Motor neuron (in vitro differentiated cells): ENCODE results near the gene CUL9. TPM values are rescaled to one million over a fixed set of nuclear protein-coding genes. Genes with fewer than 3 reads are reported as not detected.

Source experiments
- ATAC-seq, 8 experiments: fragments of 200-7000 bp; cut with Tn5 transposase; replicated peaks in 6 of 8; 2 replicates each; pipeline ENCODE4 v1.8.0; 2021; ENCODE audit warnings: mild to moderate bottlenecking in 8 of 8, moderate library complexity in 8 of 8
- H3K27ac ChIP-seq, 2 donors: fragments of 250-450 bp; sonication (Bioruptor Pico); 2 replicates each; pipeline ENCODE4 v1.9.0; 2021; ENCODE audit warnings: antibody characterized with exemption in 2 of 2, mild to moderate bottlenecking in 2 of 2, moderate library complexity in 1 of 2
- H3K4me1 ChIP-seq, 2 donors: fragments of 250-450 bp; sonication (Bioruptor Pico); replicated peaks in 1 of 2; 2 replicates each; pipeline ENCODE4 v1.6.1; 2021; ENCODE audit warnings: antibody characterized with exemption in 2 of 2, mild to moderate bottlenecking in 2 of 2, moderate library complexity in 1 of 2
- H3K4me3 ChIP-seq, 5 donors: fragments of 250-450 bp; sonication (Bioruptor Pico); 2 replicates each; pipeline ENCODE4 v1.9.0; 2021; ENCODE audit warnings: antibody characterized with exemption in 5 of 5, mild to moderate bottlenecking in 5 of 5, moderate library complexity in 4 of 5
- WGBS, 10 experiments: fragments of 450-650 bp; shearing (Covaris generic); methylation state at CpG; one replicate each; pipeline ENCODE4 v1.0.0; 2022; 5-methylcytosine and 5-hydroxymethylcytosine counted together
- in situ Hi-C, 9 experiments: fragments of 400-800 bp; cut with MboI; loops; one replicate each; pipeline ENCODE4 v1.15.0; 2021; ENCODE audit warnings: low sequenced_read_pairs in 9 of 9, low pct_unique_long_range_greater_than_20kb in 2 of 9; ENCODE audit not compliant: unreplicated experiment in 9 of 9
- total RNA-seq, 8 experiments: library from RNA; unstranded; fragments of 300-600 nt; gene quantifications; 2 replicates each; pipeline versions ENCODE4 v1.2.3 to v1.2.4, GENCODE V29; 2022

Gene CUL9
- total RNA-seq, 8 experiments from 2014 or later, result 15.3 to 70.3 (median 23.3) TPM

DNA sequence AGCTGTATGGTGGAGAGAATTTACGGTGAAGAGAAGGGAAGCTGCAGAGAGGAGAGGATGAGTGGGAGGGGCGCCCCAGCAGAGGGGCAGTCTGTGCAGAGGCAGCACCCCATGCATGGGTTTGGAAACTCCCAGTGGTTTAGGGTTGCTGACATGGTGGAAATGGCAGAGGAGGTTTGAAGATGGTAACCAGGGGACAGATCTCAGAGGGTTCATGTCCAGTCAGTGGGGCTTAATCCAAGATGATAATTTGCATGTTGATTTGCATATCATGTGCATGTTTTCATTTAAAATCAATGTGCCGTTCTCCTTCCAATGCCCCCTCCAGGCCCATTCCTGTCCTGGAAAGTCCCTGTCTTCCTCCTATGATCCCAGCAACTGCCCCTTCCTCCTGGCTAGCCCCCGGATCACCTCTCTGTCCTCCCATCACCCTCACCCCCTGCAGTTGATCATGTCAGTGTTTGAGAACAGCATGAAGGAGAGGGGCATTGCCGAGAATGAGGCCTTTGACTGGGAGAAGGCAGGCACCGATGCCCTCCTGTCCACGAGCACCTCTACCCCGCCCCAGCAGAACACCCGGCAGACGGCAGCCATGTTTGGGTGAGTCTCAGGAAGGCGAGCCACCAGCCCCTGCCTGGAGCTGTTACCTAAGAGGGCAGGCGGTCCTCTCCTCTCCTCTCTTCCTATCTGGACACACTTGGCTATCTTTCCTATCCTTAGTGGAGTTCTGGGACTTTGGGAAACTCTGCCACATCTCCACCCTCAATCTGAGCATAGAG lies 75.6 kb downstream of the CUL9 start:
- ATAC-seq, result peak in 3 of 8 experiments; percentile 50 to 82 (median 71)
- WGBS, 10 experiments, result 20 to 89% (median 62%) methylated on average over 1 to 9 of the region's 12 CpGs; no CpG with 5 or more reads in 5 of the 10 experiments
- H3K27ac ChIP-seq, result no peak overlapping the region
- H3K4me1 ChIP-seq, result no peaks in the 10 kb centered on the region
- no peak overlapping the region for H3K4me3 ChIP-seq
- in situ Hi-C loops, result loop anchor here in 2 of 9 experiments (25.0 kb wide), 2 partner anchors 180 to 255 kb away; partner anchors contain the start of genes ABCC10 (in 1 of the 2), LRRC73 (in 1 of the 2), POLR1C (in 1 of the 2) and YIPF3 (in 1 of the 2)

DNA sequence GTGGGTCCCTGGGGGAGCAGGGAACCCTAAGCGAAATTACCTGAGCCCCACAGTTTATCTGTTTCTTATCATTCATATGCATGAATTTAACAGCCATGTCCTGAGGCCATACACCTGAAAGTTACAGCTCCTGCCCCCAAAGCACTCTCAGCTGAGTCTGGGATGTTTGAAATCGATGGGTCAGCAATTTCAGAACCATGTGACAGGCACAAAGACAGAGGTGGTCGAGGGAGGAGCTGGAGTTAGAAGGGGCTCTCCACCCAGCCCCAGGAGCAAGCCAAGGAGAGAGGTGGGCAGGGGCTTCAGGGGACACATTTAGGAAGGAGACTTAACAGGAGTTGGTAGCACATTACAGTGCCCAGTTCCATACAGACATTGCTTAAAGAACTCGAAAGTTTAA lies 76.2 kb downstream of the CUL9 start:
- H3K27ac ChIP-seq, result no peak overlapping the region
- ATAC-seq, result no peak
- no peak overlapping the region for H3K4me3 ChIP-seq
- 7 to 51% (median 32%) methylated on average over 1 to 3 of the region's 4 CpGs; no CpG with 5 or more reads in 3 of the 10 experiments for WGBS, 10 experiments
- no peaks in the 10 kb centered on the region for H3K4me1 ChIP-seq
- in situ Hi-C loops, result loop anchor here in 2 of 9 experiments (25.0 kb wide), 2 partner anchors 179 to 254 kb away; partner anchors contain the start of genes ABCC10 (in 1 of the 2), LRRC73 (in 1 of the 2), POLR1C (in 1 of the 2) and YIPF3 (in 1 of the 2)

DNA sequence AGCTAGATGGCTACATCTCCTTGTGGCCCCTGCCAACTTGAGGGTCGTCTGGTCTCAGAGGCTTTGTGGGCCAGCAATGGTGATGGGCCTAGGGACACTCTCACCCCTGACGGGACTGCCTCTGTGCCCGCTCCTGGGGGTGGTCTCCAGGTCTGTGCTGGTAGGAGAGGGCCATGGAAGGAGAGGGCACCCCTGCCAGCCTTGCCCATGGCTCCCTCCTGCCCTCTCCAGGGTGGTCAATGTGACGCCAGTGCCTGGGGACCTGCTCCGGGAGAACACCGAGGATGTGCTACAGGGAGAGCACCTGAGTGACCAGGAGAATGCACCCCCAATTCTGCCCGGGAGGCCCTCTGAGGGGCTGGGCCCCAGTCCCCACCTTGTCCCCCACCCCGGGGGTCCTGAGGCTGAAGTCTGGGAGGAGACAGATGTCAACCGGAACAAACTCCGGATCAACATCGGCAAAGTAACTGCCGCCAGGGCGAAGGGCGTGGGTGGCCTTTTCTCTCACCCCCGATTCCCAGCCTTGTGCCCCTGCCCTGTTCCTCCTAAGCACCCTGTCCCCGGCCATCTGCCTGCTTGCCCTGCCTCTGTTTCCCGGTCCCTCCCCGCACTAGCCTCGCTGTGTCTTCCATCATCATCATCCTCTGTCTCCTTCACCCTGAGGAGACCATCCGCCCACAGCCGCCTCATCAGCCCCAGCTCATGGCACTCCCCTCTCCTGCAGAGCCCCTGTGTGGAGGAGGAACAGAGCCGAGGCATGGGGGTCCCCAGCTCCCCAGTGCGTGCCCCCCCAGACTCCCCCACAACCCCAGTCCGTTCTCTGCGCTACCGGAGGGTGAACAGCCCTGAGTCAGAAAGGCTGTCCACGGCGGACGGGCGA lies 77.1 kb downstream of the CUL9 start:
- WGBS, 10 experiments, result 0 to 100% (median 73%) methylated on average over 1 to 7 of the region's 30 CpGs; no CpG with 5 or more reads in 5 of the 10 experiments
- in situ Hi-C loops, result loop anchor here in 2 of 9 experiments (25.0 kb wide), 2 partner anchors 178 to 253 kb away; partner anchors contain the start of genes ABCC10 (in 1 of the 2), LRRC73 (in 1 of the 2), POLR1C (in 1 of the 2) and YIPF3 (in 1 of the 2)
- no peak for ATAC-seq
- Histone ChIP-seq H3K27ac (no peak overlapping the region), H3K4me3 (no peak overlapping the region), H3K4me1 (no peaks in the 10 kb centered on the region)

DNA sequence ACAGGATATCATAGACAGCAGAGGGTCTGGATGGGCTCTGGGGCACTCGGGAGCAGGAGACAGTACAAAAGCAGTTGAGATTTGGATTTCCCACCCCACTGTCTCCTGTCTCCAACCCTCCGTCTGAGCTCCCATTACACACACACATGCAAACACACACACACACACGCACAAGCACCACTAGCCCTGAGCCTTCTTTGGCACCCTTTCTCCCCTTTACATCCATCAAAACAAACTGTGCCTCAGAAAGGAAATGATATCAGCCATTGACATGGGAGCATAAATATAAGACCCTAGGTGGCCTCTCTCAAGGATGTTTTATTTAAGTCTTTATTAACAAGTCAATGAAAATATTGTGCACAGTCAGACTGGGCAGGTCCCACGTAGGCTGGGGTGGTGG lies 78.8 kb downstream of the CUL9 start:
- ATAC-seq, result no peak
- H3K27ac ChIP-seq, result no peak overlapping the region
- H3K4me3 ChIP-seq, result no peak overlapping the region
- in situ Hi-C loops, result loop anchor here in 3 of 9 experiments (10.0 to 25.0 kb wide), 3 partner anchors 74 to 252 kb away; partner anchors contain the start of genes ABCC10 (in 1 of the 3), LRRC73 (in 1 of the 3), POLR1C (in 1 of the 3) and YIPF3 (in 1 of the 3)
- H3K4me1 ChIP-seq, result no peaks in the 10 kb centered on the region
- 61 to 100% (median 73%) methylated on average over 1 to 3 of the region's 4 CpGs; no CpG with 5 or more reads in 3 of the 10 experiments for WGBS, 10 experiments

DNA sequence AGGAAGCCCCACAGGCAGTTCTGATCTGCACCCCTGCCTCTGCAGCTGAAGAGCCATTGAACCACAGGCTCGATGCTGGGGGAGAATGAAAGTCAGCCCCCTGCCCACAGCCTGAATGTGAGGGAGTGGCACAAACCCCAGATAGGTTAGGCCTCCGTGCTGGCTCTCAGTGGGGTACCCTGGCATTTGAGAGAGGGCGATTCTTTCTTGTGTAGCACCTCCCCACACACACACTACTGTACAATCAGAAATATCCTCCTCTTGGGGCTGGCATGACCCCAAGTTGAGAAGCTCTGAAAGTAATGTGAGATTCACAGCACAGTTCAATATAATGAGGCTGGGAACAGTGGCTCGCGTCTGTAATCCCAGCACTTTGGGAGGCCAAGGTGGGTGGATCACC lies 79.2 kb downstream of the CUL9 start:
- in situ Hi-C loops, result loop anchor here in 3 of 9 experiments (10.0 to 25.0 kb wide), 3 partner anchors 74 to 251 kb away; partner anchors contain the start of genes ABCC10 (in 1 of the 3), LRRC73 (in 1 of the 3), POLR1C (in 1 of the 3) and YIPF3 (in 1 of the 3)
- WGBS, 10 experiments, result 0 to 100% (median 88%) methylated on average over 1 to 3 of the region's 5 CpGs; no CpG with 5 or more reads in 6 of the 10 experiments

DNA sequence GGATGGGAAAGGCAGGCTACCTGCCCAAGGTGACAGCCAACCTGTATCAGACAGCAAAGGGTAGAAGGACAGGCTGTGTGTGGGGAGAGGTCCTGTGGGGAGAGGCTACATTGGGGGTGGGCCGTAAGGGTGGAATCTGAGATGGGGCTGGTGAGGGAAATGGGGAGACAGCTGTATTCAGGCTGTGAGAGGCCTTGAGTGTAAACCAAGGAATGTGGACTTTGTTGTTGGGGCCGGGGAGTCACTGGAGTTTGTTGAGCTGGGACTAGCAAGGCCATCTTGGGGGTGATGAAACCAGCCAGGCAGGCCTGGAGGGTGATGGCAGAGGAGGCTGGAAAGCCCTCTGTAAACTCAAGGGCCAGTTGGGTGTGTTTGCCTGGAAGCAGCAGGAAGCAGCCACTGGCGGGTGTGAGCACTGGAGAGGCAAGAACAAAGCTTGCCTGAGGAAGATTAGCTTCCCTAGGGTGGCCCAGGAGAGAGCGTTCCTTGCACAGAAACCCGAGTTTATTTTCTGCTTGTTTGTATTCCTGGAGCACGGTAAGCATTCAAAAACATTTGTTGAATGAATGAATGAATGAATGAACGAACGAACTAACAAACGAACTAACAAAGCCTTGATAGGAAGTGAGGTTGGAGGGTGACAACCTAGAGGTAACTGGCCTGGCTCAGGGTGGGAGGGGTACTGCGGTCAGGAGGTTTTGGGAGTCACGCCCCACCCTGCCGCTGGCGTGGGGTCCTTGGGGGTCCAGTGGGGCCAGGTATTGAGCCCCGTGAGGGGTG lies 80.2 kb downstream of the CUL9 start:
- H3K27ac ChIP-seq, result no peak overlapping the region
- ATAC-seq, result peak in 3 of 8 experiments; percentile 5 to 55 (median 15)
- no peak overlapping the region for H3K4me3 ChIP-seq
- WGBS, 10 experiments, result 20 to 100% (median 70%) methylated on average over 1 to 8 of the region's 14 CpGs; no CpG with 5 or more reads in 3 of the 10 experiments
- H3K4me1 ChIP-seq, result peaks cover 0 to 3% of the 10 kb centered on the region in 2 donors
- in situ Hi-C loops, result loop anchor here in 3 of 9 experiments (10.0 to 25.0 kb wide), 3 partner anchors 73 to 250 kb away; partner anchors contain the start of genes ABCC10 (in 1 of the 3), LRRC73 (in 1 of the 3), POLR1C (in 1 of the 3) and YIPF3 (in 1 of the 3)

More for the DNA sequence above, 79.2 kb downstream of the CUL9 start:
- Histone ChIP-seq H3K4me3 (no peak overlapping the region), H3K27ac (no peak overlapping the region), H3K4me1 (no peaks in the 10 kb centered on the region)
- ATAC-seq, result no peak

DNA sequence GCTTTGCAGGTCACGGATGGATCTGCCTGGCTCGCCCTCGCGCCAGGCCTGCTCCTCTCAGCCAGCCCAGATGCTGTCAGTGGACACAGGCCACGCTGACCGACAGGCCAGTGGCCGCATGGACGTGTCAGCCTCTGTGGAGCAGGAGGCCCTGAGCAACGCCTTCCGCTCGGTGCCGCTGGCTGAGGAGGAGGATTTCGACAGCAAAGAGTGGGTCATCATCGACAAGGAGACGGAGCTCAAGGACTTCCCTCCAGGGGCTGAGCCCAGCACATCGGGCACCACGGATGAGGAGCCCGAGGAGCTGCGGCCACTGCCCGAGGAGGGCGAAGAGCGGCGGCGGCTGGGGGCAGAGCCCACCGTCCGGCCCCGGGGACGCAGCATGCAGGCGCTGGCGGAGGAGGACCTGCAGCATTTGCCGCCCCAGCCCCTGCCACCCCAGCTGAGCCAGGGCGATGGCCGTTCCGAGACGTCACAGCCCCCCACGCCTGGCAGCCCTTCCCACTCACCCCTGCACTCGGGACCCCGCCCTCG lies 80.9 kb downstream of the CUL9 start:
- in situ Hi-C loops, result loop anchor here in 3 of 9 experiments (10.0 to 25.0 kb wide), 3 partner anchors 72 to 249 kb away; partner anchors contain the start of genes ABCC10 (in 1 of the 3), LRRC73 (in 1 of the 3), POLR1C (in 1 of the 3) and YIPF3 (in 1 of the 3)
- peak in 3 of 8 experiments; percentile 1 to 21 (median 13) for ATAC-seq
- Histone ChIP-seq H3K4me1 (peaks cover 0 to 10% of the 10 kb centered on the region in 2 donors), H3K4me3 (no peak overlapping the region), H3K27ac (no peak overlapping the region)
- 78 to 85% (median 83%) methylated on average over 1 to 13 of the region's 39 CpGs; no CpG with 5 or more reads in 5 of the 10 experiments for WGBS, 10 experiments

DNA sequence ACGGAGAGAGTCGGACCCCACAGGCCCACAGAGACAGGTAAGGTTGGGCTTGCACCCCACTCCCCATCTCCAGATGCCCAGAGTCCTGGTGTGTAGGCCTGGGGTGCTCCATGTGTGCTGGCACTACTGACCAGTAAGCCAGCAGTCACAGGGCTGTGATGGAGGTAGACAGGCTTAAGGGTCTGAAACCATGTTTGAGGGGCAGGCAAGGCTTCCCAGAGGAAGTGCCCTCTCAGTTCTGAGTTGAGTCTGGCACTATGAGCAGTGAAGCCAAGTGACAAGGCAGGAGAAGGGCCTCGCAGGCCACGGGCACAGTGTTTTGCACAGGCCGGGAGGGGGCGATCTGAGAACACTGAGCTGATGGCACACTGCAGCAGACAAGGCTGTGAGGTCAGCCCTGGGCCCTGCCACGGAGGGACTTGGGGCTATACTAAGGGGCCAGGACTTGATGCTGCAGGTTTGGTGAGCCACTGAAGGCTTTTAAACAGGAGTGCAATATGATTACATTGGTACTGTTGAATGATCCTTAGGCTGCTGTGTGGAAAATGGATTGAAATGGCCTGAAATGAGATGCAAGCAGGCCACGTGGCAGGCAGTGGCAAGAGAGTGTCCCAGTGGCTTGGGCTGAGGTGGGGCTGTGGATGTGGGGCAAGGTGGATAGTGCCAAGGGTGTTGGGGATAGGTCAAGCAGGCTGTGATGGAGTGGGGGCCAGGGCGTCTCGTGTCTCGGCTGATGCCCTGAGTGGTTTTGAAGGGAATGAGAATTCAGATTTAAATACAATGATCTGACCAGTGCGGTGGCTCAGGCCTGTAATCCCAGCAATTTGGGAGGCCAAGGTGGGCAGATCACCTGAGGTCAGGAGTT lies 81.5 kb downstream of the CUL9 start:
- in situ Hi-C loops, result loop anchor here in 3 of 9 experiments (10.0 to 25.0 kb wide), 3 partner anchors 71 to 249 kb away; partner anchors contain the start of genes ABCC10 (in 1 of the 3), LRRC73 (in 1 of the 3), POLR1C (in 1 of the 3) and YIPF3 (in 1 of the 3)
- WGBS, 10 experiments, result 11 to 57% (median 29%) methylated on average over 2 to 7 of the region's 12 CpGs; no CpG with 5 or more reads in 7 of the 10 experiments
- Histone ChIP-seq H3K4me3 (no peak overlapping the region), H3K4me1 (peaks cover 3 to 17% of the 10 kb centered on the region in 2 donors), H3K27ac (no peak overlapping the region)
- ATAC-seq, result peak; percentile 62 to 98 (median 78)

DNA sequence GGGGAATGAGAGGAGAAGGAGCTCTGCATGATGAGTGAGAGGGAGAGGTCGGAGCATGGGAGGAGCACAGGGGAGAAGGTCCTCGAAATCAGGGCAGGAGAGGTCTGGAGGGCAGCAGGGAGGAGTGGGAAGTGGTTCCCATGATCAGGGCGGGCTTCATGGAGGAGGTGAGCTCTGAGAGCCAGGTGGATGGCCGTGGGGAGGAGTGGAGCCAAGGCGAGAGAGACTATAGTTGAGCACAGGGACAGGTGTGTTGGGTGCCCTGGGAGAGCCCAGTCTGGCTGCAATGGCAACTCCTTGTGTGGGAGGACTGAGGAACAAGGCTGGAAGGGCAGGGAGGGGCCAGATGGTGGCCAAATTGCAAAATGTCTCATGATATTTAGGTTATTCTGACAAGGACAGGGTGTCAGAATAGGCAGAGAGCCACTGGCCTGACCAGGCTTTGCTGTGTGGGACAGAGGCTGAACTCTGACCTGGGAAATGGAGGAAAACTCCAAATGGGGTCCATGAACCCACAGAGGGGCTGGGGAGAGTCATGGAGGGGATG lies 82.7 kb downstream of the CUL9 start:
- no peak for ATAC-seq
- no peak overlapping the region for H3K27ac ChIP-seq
- H3K4me1 ChIP-seq, result peaks cover 3 to 18% of the 10 kb centered on the region in 2 donors
- H3K4me3 ChIP-seq, result no peak overlapping the region
- in situ Hi-C loops, result loop anchor here in 3 of 9 experiments (10.0 to 25.0 kb wide), 3 partner anchors 70 to 248 kb away; partner anchors contain the start of genes ABCC10 (in 1 of the 3), LRRC73 (in 1 of the 3), POLR1C (in 1 of the 3) and YIPF3 (in 1 of the 3)
- 29 to 87% (median 73%) methylated on average over 1 to 5 of the region's 5 CpGs; no CpG with 5 or more reads in 3 of the 10 experiments for WGBS, 10 experiments

DNA sequence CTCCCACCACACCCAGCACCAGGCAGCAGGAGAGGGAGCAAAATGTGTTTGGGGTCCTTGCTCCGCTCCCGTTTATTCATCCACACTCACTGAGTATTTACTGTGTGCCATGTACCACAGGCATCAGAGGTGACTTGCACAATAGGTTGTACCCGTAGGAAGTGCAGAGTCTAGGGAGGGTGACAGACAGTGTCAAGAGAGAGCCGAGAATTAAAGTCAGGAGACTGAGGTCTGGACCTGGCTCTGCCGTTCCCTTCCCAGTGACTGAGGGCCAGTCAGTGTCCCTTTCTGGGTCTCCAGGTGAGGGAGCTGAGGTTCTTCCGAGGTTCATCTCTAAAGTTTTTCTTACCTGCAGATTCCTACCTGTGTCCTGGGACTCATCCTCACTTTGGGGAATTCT lies 83.6 kb downstream of the CUL9 start:
- in situ Hi-C loops, result loop anchor here in 3 of 9 experiments (10.0 to 25.0 kb wide), 3 partner anchors 69 to 247 kb away; partner anchors contain the start of genes ABCC10 (in 1 of the 3), LRRC73 (in 1 of the 3), POLR1C (in 1 of the 3) and YIPF3 (in 1 of the 3)
- WGBS, 10 experiments, result 40 to 100% (median 95%) methylated on average over 1 to 5 of the region's 6 CpGs; no CpG with 5 or more reads in 6 of the 10 experiments
- ATAC-seq, result no peak
- H3K27ac ChIP-seq, result no peak overlapping the region
- no peak overlapping the region for H3K4me3 ChIP-seq
- H3K4me1 ChIP-seq, result peaks cover 3 to 25% of the 10 kb centered on the region in 2 donors
